Stimulated activated CD8-positive, alpha-beta memory T cell treated with anti-CD3 and anti-CD28 coated beads, Interleukin-4, amount 100 ng/mL, for 48 hours (primary cell): ENCODE data around the gene FHOD3.

ENCODE experiments used
- DNase-seq: peaks from one replicate; pipeline ENCODE4 v3.0.0-alpha.2; 2020

Gene FHOD3

GRCh38 chr18:36643061-36643460, 345.5 kb downstream of the FHOD3 start:
- no peak for DNase-seq

- DNase-seq: no peak
Observed at GRCh38 chr18:36648803-36649202, 351.3 kb downstream of the FHOD3 start.

- DNase-seq: no peak
Observed at GRCh38 chr18:36649205-36649604, 351.7 kb downstream of the FHOD3 start.

- no peak for DNase-seq
Observed at GRCh38 chr18:36650266-36650665, 352.8 kb downstream of the FHOD3 start.

GRCh38 chr18:36650906-36651305, 353.4 kb downstream of the FHOD3 start:
- DNase-seq: no peak

- DNase-seq: no peak
Observed at GRCh38 chr18:36652503-36652902, 355.0 kb downstream of the FHOD3 start.

GRCh38 chr18:36653141-36653869, 355.8 kb downstream of the FHOD3 start:
- no peak for DNase-seq

GRCh38 chr18:36653870-36654269, 356.4 kb downstream of the FHOD3 start:
- no peak for DNase-seq

GRCh38 chr18:36655074-36655473, 357.6 kb downstream of the FHOD3 start:
- no peak for DNase-seq

GRCh38 chr18:36655930-36656329, 358.4 kb downstream of the FHOD3 start:
- no peak for DNase-seq

- no peak for DNase-seq
Observed at GRCh38 chr18:36658611-36659010, 361.1 kb downstream of the FHOD3 start.

- no peak for DNase-seq
Observed at GRCh38 chr18:36660311-36660710, 362.8 kb downstream of the FHOD3 start.

GRCh38 chr18:36661999-36662398, 364.5 kb downstream of the FHOD3 start:
- no peak for DNase-seq

GRCh38 chr18:36663312-36663711, 365.8 kb downstream of the FHOD3 start:
- DNase-seq: no peak

GRCh38 chr18:36665952-36666351, 368.4 kb downstream of the FHOD3 start:
- DNase-seq: no peak

GRCh38 chr18:36667811-36668210, 370.3 kb downstream of the FHOD3 start:
- no peak for DNase-seq

- no peak for DNase-seq
Observed at GRCh38 chr18:36668349-36668748, 370.8 kb downstream of the FHOD3 start.

- DNase-seq: no peak
Observed at GRCh38 chr18:36672437-36673344, 375.2 kb downstream of the FHOD3 start.

GRCh38 chr18:36673452-36673851, 375.9 kb downstream of the FHOD3 start:
- no peak for DNase-seq

- no peak for DNase-seq
Observed at GRCh38 chr18:36675076-36675475, 377.6 kb downstream of the FHOD3 start.

GRCh38 chr18:36675542-36675941, 378.0 kb downstream of the FHOD3 start:
- no peak for DNase-seq

- no peak for DNase-seq
Observed at GRCh38 chr18:36676629-36677028, 379.1 kb downstream of the FHOD3 start.

GRCh38 chr18:36680042-36680441, 382.5 kb downstream of the FHOD3 start:
- no peak for DNase-seq

- DNase-seq: no peak
Observed at GRCh38 chr18:36685580-36685979, 388.1 kb downstream of the FHOD3 start.
